ENCODE results near the gene XPO4. TPM values are rescaled to one million over a fixed set of nuclear protein-coding genes. Genes with fewer than 3 reads are reported as not detected.

The XPO4 gene
- total and polyA plus RNA-seq, 4 donors = 2.5 to 12.5 (median 7.5) TPM

DNA sequence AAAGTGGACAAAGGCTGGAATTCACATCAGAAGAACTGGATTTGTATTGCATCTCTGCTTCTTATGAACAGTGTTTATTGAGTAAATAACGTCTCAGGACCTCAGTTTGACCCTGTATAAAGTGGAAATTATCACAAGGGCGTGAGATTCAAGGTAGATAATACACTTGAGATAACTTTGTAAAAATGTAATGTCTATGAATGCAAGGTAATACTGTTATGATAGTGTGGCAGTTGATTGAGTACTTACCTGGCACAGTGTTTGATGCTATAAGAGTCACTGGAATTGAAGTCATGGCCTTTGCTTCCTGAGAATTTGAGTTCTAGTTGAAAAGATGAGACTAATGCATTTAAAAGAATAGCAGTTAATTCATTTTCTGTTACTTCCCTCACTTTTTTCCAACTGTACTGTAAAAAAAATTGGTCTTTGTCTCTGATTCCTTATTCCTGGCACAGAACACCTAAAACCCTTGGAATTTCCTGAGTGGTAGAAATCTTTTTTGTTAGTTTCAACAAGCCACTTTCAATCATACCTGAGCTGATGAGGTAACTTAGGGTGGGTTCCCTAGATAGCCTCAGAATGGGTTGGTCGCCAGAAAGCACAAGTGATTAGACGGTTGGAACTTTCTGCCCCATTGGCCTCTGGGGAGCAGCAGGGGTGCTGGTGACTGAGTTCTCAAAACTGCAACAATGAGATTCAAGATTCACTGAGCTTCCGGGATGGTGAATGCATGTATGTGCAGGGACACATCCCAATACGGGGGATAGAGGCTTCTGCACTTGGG is 6.4 kb upstream of the XPO4 start:
- Histone ChIP-seq H3K27me3 (ENCODE audit: control insufficient read depth in 4 of 4, insufficient read depth in 4 of 4, low read length in 3 of 4) (no peaks in the 10 kb centered on the region), H3K9me3 (ENCODE audit: control insufficient read depth in 4 of 4, low read length in 3 of 4) (no peaks in the 10 kb centered on the region), H3K4me1 (ENCODE audit: control insufficient read depth in 4 of 4, insufficient read depth in 4 of 4, low read length in 3 of 4) (no peaks in the 10 kb centered on the region), H3K9ac (ENCODE audit: low read depth in 1 of 2, low read length in 2 of 2) (no peak overlapping the region), H3K27ac (ENCODE audit: low read depth in 1 of 2, low read length in 2 of 2) (no peak overlapping the region), H3K36me3 (ENCODE audit: control insufficient read depth in 4 of 4, insufficient read depth in 3 of 4, low read depth in 1 of 4, low read length in 3 of 4) (no peaks in the 10 kb centered on the region), H3K4me3 (ENCODE audit: low read depth in 1 of 3, low read length in 3 of 3) (no peak overlapping the region)
- no peak for TF ChIP-seq RXRA (IDR thresholded peaks at IDR 0.05)
- no peak for TF ChIP-seq REST (IDR thresholded peaks at IDR 0.05)
- WGBS = 68% methylated on average over 6 of the region's 6 CpGs
- DNase-seq (ENCODE audit: low spot score) = no peak

GRCh38 chr13:20904908-20905307 is 2.4 kb upstream of the XPO4 start:
- no peak for DNase-seq (ENCODE audit: low spot score)
- no peaks in the 10 kb centered on the region for H3K9me3 ChIP-seq (ENCODE audit: control insufficient read depth in 4 of 4, low read length in 3 of 4)
- H3K27me3 ChIP-seq (ENCODE audit: control insufficient read depth in 4 of 4, insufficient read depth in 4 of 4, low read length in 3 of 4) = no peaks in the 10 kb centered on the region
- H3K4me1 ChIP-seq (ENCODE audit: control insufficient read depth in 4 of 4, insufficient read depth in 4 of 4, low read length in 3 of 4) = peaks cover 2 to 16% (median 10%) of the 10 kb centered on the region in 4 donors
- no peaks in the 10 kb centered on the region for H3K36me3 ChIP-seq (ENCODE audit: control insufficient read depth in 4 of 4, insufficient read depth in 3 of 4, low read depth in 1 of 4, low read length in 3 of 4)
- H3K9ac ChIP-seq (ENCODE audit: low read depth in 1 of 2, low read length in 2 of 2) = no peak overlapping the region
- H3K4me3 ChIP-seq (ENCODE audit: low read depth in 1 of 3, low read length in 3 of 3) = no peak overlapping the region
- TF ChIP-seq FOXA2 (IDR thresholded peaks at IDR 0.05) = no peak
- TF ChIP-seq NR2F2 (IDR thresholded peaks at IDR 0.05) = no peak
- TF ChIP-seq, protein P1, sequence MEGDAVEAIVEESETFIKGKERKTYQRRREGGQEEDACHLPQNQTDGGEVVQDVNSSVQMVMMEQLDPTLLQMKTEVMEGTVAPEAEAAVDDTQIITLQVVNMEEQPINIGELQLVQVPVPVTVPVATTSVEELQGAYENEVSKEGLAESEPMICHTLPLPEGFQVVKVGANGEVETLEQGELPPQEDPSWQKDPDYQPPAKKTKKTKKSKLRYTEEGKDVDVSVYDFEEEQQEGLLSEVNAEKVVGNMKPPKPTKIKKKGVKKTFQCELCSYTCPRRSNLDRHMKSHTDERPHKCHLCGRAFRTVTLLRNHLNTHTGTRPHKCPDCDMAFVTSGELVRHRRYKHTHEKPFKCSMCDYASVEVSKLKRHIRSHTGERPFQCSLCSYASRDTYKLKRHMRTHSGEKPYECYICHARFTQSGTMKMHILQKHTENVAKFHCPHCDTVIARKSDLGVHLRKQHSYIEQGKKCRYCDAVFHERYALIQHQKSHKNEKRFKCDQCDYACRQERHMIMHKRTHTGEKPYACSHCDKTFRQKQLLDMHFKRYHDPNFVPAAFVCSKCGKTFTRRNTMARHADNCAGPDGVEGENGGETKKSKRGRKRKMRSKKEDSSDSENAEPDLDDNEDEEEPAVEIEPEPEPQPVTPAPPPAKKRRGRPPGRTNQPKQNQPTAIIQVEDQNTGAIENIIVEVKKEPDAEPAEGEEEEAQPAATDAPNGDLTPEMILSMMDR (IDR thresholded peaks at IDR 0.05; ENCODE audit: low read depth, low read length, missing input control) = no peak
- no peak for TF ChIP-seq HNF4G (IDR thresholded peaks at IDR 0.05)
- no peak for TF ChIP-seq HNF4A (conservative IDR thresholded peaks at IDR 0.05)
- no peak for TF ChIP-seq EGR1 (IDR thresholded peaks at IDR 0.05; ENCODE audit: low read depth in 2 of 2)
- TF ChIP-seq GABPA (IDR thresholded peaks at IDR 0.05 in 1 of 2, conservative IDR thresholded peaks at IDR 0.05 in 1 of 2) = no peak
- no peak for TF ChIP-seq REST (IDR thresholded peaks at IDR 0.05)
- TF ChIP-seq, protein P2, sequence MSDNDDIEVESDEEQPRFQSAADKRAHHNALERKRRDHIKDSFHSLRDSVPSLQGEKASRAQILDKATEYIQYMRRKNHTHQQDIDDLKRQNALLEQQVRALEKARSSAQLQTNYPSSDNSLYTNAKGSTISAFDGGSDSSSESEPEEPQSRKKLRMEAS (IDR thresholded peaks at IDR 0.05) = no peak
- TF ChIP-seq ATF3 (IDR thresholded peaks at IDR 0.05) = no peak
- H3K27ac ChIP-seq (ENCODE audit: low read depth in 1 of 2, low read length in 2 of 2) = no peak overlapping the region
